Stimulated activated CD4-positive, alpha-beta T cell treated with anti-CD3 and anti-CD28 coated beads, TNF-alpha, amount 100 ng/mL, for 24 hours (primary cell): Measurements from ENCODE around the gene RPL34.
"Not testable (repeated sequence)": the region's sequence is repeated elsewhere in the genome, so short reads cannot be mapped to it uniquely, and the experiment has no call there.

Experiments
- DNase-seq, 3 experiments: peaks; one replicate each; pipeline ENCODE4 v3.0.0-alpha.2; 2020; ENCODE audit warnings: low read depth in 3 of 3

Gene RPL34

GRCh38 chr4:108620101-108620932, at the start of gene RPL34:
TSS of gene RPL34 (plus strand) at chr4:108620576. CDS start at chr4:108621960, 1,384 bp downstream.
- peak; percentile 92 to 99 (median 96) for DNase-seq

GRCh38 chr4:108570993-108571569, 49.3 kb upstream of the RPL34 start:
- no peak for DNase-seq

GRCh38 chr4:108574402-108574801, 46.0 kb upstream of the RPL34 start:
- no peak for DNase-seq

GRCh38 chr4:108581083-108581482, 39.3 kb upstream of the RPL34 start:
- no peak for DNase-seq

GRCh38 chr4:108586778-108587177, 33.6 kb upstream of the RPL34 start:
- DNase-seq, result no peak

GRCh38 chr4:108588878-108589277, 31.5 kb upstream of the RPL34 start:
- no peak for DNase-seq

GRCh38 chr4:108589961-108590360, 30.4 kb upstream of the RPL34 start:
- DNase-seq, result no peak

- no peak for DNase-seq
These were observed 29.6 kb upstream of the RPL34 start for GRCh38 chr4:108590776-108591175.

GRCh38 chr4:108592674-108592986, 27.7 kb upstream of the RPL34 start:
- no peak for DNase-seq

GRCh38 chr4:108594296-108594695, 26.1 kb upstream of the RPL34 start:
- DNase-seq, result not testable (repeated sequence)

GRCh38 chr4:108596344-108596743, 24.0 kb upstream of the RPL34 start:
- DNase-seq, result no peak

GRCh38 chr4:108601106-108601505, 19.3 kb upstream of the RPL34 start:
- no peak for DNase-seq

GRCh38 chr4:108601532-108601931, 18.8 kb upstream of the RPL34 start:
- DNase-seq, result no peak

GRCh38 chr4:108602163-108602562, 18.2 kb upstream of the RPL34 start:
- DNase-seq, result no peak

GRCh38 chr4:108607079-108607815, 13.1 kb upstream of the RPL34 start:
- DNase-seq, result no peak

- no peak for DNase-seq
These were observed 9.0 kb upstream of the RPL34 start for GRCh38 chr4:108611365-108611764.

GRCh38 chr4:108612365-108612764, 8.0 kb upstream of the RPL34 start:
- no peak for DNase-seq

GRCh38 chr4:108619372-108620100, 840 bp upstream of the RPL34 start:
- DNase-seq, result peak in 2 of 3 experiments; percentile 13 to 29

GRCh38 chr4:108620933-108621905, 843 bp downstream of the RPL34 start:
- DNase-seq, result no peak

GRCh38 chr4:108622022-108622421, 1.6 kb downstream of the RPL34 start:
- DNase-seq, result no peak

- DNase-seq, result no peak
These were observed 2.5 kb downstream of the RPL34 start for GRCh38 chr4:108622828-108623227.
